Kidney (tissue), 14 donors: ENCODE data around the gene SPTBN4. TPM values are rescaled to one million over a fixed set of nuclear protein-coding genes. Genes with fewer than 3 reads are reported as not detected.
"Not testable (repeated sequence)": the region's sequence is repeated elsewhere in the genome, so short reads cannot be mapped to it uniquely, and the experiment has no call there.

Experiments used
- DNase-seq, 5 donors: peaks; one replicate each; pipeline ENCODE4 v3.0.0-alpha.2; 2013 to 2020
- FAIRE-seq: peaks from 2 replicates; lab custom pipeline; 2012; peaks lifted over from hg19 to GRCh38; lab: Jason Lieb, UNC
- H3K27ac ChIP-seq, 2 donors: one replicate each; pipeline ENCODE4 v1.7.0; 2013; ENCODE audit warnings: low read depth in 2 of 2, low read length in 2 of 2, inconsistent platforms in 1 of 2
- H3K27me3 ChIP-seq: one replicate; pipeline ENCODE4 v1.7.1; 2013; ENCODE audit warnings: low read length, inconsistent platforms; ENCODE audit not compliant: control insufficient read depth, insufficient read depth
- H3K36me3 ChIP-seq, 3 donors: one replicate each; pipeline versions ENCODE4 v1.7.0 to v1.7.1; 2013; ENCODE audit warnings: low read length in 3 of 3, control low read depth in 1 of 3, inconsistent platforms in 1 of 3; ENCODE audit not compliant: insufficient read depth in 3 of 3, control insufficient read depth in 2 of 3
- H3K4me1 ChIP-seq, 3 donors: one replicate each; pipeline versions ENCODE4 v1.7.0 to v1.7.1; 2013; ENCODE audit warnings: low read length in 3 of 3, inconsistent platforms in 1 of 3, low read depth in 1 of 3; ENCODE audit not compliant: control insufficient read depth in 2 of 3, insufficient read depth in 2 of 3
- H3K4me3 ChIP-seq, 3 donors: one replicate each; pipeline versions ENCODE4 v1.7.0 to v1.8.1; 2013; ENCODE audit warnings: low read length in 3 of 3, control low read depth in 1 of 3, inconsistent platforms in 1 of 3
- H3K9ac ChIP-seq, 3 donors: one replicate each; pipeline versions ENCODE4 v1.7.0 to v1.7.1; 2013; ENCODE audit warnings: low read length in 3 of 3, control low read depth in 1 of 3, inconsistent platforms in 1 of 3
- H3K9me3 ChIP-seq, 3 donors: one replicate each; pipeline versions ENCODE4 v1.7.0 to v1.7.1; 2013; ENCODE audit warnings: low read length in 3 of 3, control low read depth in 1 of 3, inconsistent platforms in 1 of 3; ENCODE audit not compliant: control insufficient read depth in 2 of 3, insufficient read depth in 1 of 3
- CTCF ChIP-seq: IDR thresholded peaks from 3 replicates; pipeline ENCODE4 v1.5.1; 2012; ENCODE audit warnings: mild to moderate bottlenecking, moderate library complexity, borderline replicate concordance; ENCODE audit not compliant: insufficient read depth; ENCODE audit errors: extremely low read depth
- intact Hi-C: fragments of 100-400 bp; cut with DNase I; formaldehyde crosslinking; loops from one replicate; pipeline ENCODE4 v1.11.1; 2022
- polyA plus RNA-seq: library from polyadenylated mRNA; stranded (reverse); fragments of 350-450 nt; fragmentation: Illumina TruSeq; extraction: RNeasy Lipid Tissue Mini Kit (QIAGEN cat#74804); gene quantifications from one replicate; pipeline ENCODE4 v1.2.3, GENCODE V29; 2014; ENCODE audit warnings: low read depth, low replicate concordance; ENCODE audit not compliant: insufficient read depth
- total RNA-seq: library from RNA; stranded (reverse); fragmentation: NEBNext Ultra II Directional; extraction: Animal tissue kit (Norgen Biotek cat#: 25700); gene quantifications from one replicate; pipeline ENCODE4 v1.2.1, GENCODE V29; 2021
- donor health status: control.
- donor health status: control.
- donor health status: control.
- donor health status: control.
- donor health status: control.
- donor health status: DM: yes; HTN: yes; CAD: no.
- donor health status: Normal renal cell carcinoma (clear cell type).

The SPTBN4 gene
- total and polyA plus RNA-seq, 2 donors from 2014 or later: 0.82 to 4.6 TPM

GRCh38 chr19:40590464-40591265 is 123.9 kb downstream of the SPTBN4 start:
- Histone ChIP-seq H3K4me1 (no peaks in the 10 kb centered on the region), H3K27me3 (no peaks in the 10 kb centered on the region), H3K27ac (no peak overlapping the region), H3K36me3 (peaks cover 0 to 6% (median 0%) of the 10 kb centered on the region in 3 donors), H3K9ac (no peak overlapping the region), H3K9me3 (no peaks in the 10 kb centered on the region), H3K4me3 (no peak overlapping the region)
- FAIRE-seq (no peak), DNase-seq (peak in 1 of 5 donors; percentile 46)
- no peak for TF ChIP-seq CTCF
- intact Hi-C loops: loop anchor here (10.0 kb wide), 1 partner anchor 46 kb away; no protein-coding TSS in a partner anchor

- not testable (repeated sequence) for H3K9me3 ChIP-seq, DNase-seq, H3K27me3 ChIP-seq, FAIRE-seq, H3K9ac ChIP-seq, H3K36me3 ChIP-seq, H3K27ac ChIP-seq, H3K4me3 ChIP-seq, H3K4me1 ChIP-seq
- intact Hi-C loops: loop anchor here (10.0 kb wide), 1 partner anchor 47 kb away; no protein-coding TSS in a partner anchor
These were observed 124.9 kb downstream of the SPTBN4 start for GRCh38 chr19:40591724-40592123.

GRCh38 chr19:40592170-40592569 is 125.4 kb downstream of the SPTBN4 start:
- FAIRE-seq: no peak
- intact Hi-C loops: loop anchor here (10.0 kb wide), 1 partner anchor 47 kb away; no protein-coding TSS in a partner anchor
- no peak for TF ChIP-seq CTCF
- Histone ChIP-seq H3K36me3 (peaks cover 0 to 6% (median 0%) of the 10 kb centered on the region in 3 donors), H3K27ac (no peak overlapping the region), H3K4me3 (no peak overlapping the region), H3K9ac (no peak overlapping the region), H3K4me1 (peaks cover 0 to under 1% (median 0%) of the 10 kb centered on the region in 3 donors), H3K27me3 (no peaks in the 10 kb centered on the region), H3K9me3 (no peaks in the 10 kb centered on the region)
- DNase-seq: peak in 1 of 5 donors; percentile 46

GRCh38 chr19:40594255-40594654 is 127.5 kb downstream of the SPTBN4 start:
- no peak for TF ChIP-seq CTCF
- H3K4me1 ChIP-seq: peaks cover 0 to 3% (median 2%) of the 10 kb centered on the region in 3 donors
- intact Hi-C loops: loop anchor here (10.0 kb wide), 1 partner anchor 49 kb away; no protein-coding TSS in a partner anchor
- H3K9me3 ChIP-seq: no peaks in the 10 kb centered on the region
- H3K4me3 ChIP-seq: no peak overlapping the region
- no peaks in the 10 kb centered on the region for H3K36me3 ChIP-seq
- no peak overlapping the region for H3K27ac ChIP-seq
- no peak overlapping the region for H3K9ac ChIP-seq
- FAIRE-seq (no peak), DNase-seq (peak in 1 of 5 donors; percentile 44)
- H3K27me3 ChIP-seq: peaks cover 2% of the 10 kb centered on the region
